Measurements from ENCODE around the gene SLC27A2.
"Not testable (repeated sequence)": the region's sequence is repeated elsewhere in the genome, so short reads cannot be mapped to it uniquely, and the experiment has no call there.

SLC27A2 gene

DNA sequence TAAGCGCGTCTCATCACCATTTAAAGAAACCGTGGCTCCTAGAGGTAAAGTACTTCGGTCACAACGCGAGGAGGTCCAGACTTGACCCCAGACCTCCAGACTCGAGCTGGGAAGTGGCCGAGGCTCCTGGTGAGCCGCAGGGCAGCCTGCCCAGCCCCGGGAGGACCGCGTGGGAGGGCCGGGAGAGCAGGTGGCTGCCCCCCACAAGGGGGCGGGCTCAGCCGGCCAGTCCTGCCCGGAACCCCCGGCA is at the start of gene SLC27A2:
SLC27A2 (plus strand) TSS at position 228 of the 250 bp plus-strand sequence. CDS start 232 bp downstream, outside the sequence.
- DNase-seq, result no peak

DNA sequence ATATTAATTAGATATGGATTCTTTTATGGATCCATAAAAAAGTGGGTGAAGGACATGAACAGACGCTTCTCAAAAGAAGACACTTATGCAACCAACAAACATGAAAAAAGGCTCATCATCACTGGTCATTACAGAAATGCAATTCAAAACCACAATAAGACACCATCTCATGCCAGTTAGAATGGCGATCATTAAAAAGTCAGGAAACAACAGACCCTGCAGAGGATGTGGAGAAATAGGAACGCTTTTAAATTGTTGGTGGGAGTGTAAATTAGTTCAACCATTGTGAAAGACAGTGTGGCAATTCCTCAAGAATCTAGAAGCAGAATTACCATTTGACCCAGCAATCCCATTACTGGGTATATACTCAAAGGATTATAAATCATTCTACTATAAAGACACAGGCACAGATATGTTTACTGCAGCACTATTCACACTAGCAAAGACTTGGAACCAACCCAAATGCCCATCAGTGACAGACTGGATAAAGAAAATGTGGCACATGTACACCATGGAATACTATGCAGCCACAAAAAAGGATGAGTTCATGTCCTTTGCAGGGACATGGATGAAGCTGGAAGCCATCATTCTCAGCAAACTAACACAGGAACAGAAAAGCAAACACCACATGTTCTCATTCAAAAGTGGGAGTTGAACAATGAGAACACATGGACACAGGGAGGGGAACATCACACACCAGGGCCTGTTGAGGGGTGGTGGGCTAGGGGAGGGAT is 49.6 kb upstream of the SLC27A2 start:
- DNase-seq, result not testable (repeated sequence)

DNA sequence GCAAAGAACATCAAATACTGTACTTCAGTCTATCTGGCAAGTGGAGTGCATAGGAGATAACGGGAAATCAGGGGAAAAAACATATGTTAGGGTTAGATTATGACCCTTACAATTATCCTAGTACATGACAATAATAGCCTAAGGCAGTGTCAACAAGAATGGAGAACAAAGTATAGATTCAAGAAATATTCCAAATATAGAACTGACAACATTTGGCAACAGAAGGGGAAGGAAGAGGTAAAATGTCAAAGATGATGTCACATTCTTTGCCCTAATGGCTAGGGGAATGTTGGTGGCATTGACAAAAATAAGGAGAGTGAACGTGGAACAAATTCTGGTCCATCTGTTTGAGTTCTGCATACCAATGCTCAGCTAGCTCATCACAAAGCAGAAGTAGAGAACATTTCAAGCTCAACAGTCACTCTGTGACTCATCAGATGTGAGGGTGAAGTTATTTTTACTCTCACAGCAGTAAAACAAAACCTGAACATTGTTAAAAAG is 47.4 kb upstream of the SLC27A2 start:
- DNase-seq, result peak in 1 of 2 experiments; percentile 51

DNA sequence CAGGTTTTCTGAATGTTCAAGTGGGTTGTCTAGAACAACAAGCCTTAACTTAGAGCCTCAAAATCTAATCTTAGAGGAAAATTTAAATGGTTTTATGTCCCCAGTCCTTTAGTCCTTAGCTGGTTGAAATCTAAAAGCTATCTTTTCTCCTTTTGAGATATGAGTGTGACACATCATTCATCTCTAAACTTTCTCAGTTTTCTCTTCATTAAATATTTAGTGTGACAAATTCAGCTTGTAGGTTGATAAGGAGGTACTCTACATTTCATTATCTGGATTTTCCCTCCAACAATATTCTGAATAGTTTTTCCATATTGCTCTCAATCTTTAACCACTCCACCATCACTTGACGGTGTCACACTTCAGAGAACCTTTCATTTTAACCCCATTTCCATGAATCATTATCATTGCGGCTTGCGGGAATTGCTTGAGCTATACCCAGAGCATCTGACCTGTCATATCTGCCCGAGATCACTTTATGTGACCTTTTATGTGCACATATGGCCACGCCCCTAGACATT is 46.9 kb upstream of the SLC27A2 start:
- no peak for DNase-seq

DNA sequence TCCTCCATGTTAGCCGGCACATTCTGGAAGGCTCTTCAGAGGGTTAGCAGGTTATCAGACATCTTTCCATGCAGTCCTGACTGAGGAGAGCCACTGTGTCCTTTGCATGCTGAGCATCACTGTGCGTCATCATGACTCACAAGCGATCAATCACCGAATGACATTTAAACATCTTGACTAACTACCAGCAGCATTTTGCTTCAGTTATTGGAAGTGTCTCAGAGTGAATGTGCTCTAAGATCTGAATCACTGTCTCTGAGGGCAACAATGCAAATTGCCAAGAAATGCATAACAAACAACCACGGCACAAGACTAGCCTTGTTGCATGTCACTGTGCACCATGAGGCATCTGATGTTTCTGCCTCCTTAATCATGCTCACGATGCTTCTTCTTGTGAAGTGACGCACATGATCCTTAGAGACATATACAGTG is 44.6 kb upstream of the SLC27A2 start:
- DNase-seq, result peak in 1 of 2 experiments; percentile 50

DNA sequence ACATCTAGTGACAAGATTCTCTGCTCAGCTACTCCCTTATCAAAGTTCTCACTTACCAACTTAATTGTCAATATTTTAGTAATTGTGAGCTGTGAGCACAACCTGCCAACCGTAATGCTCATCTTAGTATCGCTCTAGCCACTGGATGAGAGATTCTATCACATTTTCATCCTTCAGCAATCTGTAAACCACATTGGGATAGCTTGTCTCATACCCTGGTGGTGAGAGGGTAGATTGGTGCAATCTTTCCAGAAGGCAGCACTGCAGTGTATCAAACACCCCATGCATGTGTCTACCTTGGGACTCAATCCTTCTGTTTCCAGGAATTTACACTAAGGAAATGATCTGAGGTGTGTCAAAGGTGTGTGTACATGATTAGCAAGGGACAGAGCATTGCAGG is 44.1 kb upstream of the SLC27A2 start:
- DNase-seq, result no peak

DNA sequence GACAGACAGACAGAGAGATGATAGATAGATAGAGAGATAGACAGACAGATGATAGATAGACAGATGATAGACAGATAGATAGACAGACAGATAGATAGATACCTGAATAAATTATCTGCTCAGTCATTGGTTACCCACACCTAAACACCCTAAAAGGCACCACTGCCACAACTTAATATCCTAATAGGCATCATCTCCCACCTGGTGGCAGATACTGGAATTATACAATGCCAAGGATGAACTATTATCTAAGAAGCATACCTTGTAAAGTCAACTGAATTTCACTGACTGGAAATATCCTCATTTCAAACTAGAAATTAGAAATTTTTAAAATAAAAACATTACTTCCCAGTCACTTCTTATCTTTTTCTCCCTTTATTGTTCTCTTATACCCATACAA is 43.6 kb upstream of the SLC27A2 start:
- peak in 1 of 2 experiments; percentile 10 for DNase-seq

DNA sequence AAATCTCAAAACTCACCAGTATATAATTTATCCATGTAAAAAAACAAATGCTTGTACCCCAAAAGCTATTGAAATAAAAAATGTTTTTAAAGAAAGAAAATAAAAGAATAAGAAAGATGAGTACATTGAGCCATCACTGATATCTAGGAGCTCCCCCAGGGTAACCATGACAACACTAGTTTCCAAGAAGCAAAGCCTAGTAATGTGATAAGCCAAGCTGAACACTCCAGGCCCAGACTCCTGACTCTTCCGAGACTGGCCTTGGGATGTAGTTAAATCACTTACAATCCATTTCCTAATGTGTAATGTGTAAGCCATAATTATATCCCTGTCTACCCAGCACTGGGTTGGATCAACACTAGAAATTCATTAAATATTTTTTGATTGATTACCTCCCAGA is 41.9 kb upstream of the SLC27A2 start:
- no peak for DNase-seq

DNA sequence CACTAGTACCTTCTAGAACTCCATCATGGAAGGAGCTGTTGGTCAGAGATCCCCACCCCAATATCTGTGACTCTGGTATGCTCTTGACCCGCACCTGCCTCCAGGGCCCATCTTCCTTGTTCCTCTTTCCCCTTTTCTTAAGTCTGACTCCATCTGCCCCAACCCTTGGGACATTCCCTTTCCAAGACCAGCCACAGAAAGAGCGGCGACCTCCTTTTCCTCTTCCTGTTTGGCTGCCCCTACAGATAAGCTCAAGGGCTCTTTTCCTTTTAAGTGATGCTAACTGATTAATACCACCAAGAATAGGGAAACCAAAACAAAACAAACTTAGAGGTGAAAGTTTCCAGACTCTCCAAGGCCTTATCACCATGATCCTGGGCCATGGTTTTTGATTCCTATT is 41.0 kb upstream of the SLC27A2 start:
- DNase-seq, result no peak

DNA sequence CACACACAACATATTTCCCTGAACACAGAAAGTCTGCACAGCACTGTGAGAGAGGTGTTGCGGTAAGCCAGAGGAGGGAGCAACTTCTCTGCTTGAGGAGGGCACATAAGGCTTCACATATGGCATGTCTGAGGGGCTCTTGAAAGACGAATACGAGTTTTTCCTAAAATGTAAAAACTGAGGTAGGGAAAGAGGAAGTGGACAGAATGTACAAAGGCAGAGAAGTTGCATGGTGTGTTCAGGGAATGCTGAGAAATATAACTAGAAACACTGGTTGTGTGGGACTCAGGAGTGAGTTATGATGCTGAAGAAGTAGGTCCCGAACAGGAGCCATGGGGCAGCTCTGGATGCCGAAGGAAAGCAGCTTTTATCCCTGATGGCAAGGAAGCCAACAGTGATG is 40.1 kb upstream of the SLC27A2 start:
- no peak for DNase-seq

DNA sequence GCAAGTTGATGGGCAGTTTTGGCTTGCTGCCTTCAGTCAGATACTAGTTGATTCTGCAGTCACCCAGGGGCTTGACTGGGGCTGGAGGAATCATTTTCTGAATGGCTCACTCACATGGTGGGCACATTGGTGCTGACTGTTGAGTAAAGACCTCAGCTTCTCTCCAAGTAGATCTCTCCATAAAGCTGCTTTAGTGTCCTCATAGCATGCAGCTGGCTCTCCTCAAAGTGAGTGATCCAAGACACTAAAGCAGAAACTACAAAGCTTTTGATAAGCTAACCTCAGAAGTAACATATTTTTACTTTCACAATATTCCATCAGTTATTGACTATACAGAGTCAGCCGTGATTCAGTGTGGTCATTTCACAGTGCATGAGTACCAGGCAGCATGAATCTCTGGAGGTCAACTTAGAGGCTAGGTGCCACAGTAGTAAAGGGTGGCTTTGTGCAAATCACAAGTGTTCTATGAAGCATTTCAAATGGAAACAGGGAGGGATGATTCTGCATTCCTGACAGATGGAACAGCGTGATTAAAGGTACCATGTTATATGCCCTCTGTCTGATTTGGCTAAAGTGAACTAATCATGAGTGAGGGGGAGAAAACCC is 38.6 kb upstream of the SLC27A2 start:
- no peak for DNase-seq

DNA sequence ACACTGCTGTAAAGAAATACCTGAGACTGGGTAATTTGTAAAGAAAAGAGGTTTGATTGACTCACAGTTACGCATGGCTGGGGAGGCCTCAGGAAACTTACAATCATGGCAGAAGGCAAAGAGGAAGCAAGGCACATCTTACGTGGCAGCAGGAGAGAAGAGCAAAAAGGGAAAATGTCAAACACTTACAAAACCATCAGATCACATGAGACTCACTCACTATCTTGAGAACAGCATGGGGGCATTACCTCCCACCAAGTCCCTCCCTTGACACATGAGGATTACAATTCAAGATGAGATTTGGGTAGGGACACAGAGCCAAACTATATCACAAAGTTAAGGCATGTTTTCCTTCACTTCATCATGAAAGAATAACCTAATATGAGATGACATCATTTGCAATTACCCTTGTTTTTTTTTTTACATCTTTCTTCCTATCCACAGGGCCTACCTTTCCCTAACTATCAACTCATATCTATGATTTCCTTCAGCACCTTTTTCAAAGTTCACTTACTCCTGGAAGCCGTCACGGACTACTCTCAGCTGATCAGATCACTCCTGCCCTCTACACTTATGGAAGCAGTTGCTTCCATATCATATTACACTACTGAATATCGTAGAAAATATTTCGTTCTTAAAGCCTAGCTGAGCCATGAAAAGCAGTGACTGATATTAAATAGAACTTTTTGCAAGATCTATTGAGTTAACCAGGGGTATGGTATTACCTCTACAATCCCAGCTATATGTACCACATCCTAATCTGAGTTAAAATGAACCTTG is 37.5 kb upstream of the SLC27A2 start:
- no peak for DNase-seq

DNA sequence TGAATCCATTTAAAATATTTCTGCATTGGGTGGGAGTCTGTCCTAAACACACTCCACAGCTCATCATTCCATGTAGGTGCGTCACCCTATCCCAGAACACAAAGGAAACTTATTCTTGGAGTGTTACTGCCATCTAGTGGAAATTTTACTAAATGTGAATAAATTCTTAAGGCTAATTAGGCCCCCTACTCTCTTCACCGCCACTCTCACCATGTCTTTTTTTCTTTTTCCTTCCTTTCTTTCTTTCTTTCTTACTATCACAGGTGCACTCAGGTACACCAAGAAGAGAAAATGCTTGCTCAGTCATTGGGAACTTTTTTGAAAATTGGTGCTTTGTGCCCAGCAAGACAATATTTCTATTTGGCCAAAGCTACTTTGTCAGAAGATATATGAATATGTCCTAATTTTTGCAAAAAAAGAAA is 36.5 kb upstream of the SLC27A2 start:
- DNase-seq, result peak in 1 of 2 experiments; percentile 61

DNA sequence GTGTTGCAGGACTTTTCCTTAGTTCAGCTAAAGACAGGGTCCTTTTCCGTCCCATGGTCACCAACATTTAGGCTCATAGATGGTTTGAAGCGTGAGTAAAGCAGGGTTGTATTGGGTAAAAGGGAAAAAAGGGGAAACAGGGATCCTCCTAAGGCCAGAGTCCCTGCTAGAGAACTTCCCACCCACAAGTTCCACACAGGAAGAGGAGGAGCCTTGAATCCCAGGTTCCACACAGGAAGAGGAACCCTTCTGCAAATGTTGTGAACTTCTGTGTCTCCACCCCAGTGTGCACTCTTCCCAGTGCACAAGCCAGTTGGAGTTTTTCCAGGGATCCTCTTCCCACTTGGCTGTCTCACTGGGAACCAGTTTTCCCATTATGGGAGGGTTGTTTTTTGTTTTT is 35.4 kb upstream of the SLC27A2 start:
- no peak for DNase-seq

DNA sequence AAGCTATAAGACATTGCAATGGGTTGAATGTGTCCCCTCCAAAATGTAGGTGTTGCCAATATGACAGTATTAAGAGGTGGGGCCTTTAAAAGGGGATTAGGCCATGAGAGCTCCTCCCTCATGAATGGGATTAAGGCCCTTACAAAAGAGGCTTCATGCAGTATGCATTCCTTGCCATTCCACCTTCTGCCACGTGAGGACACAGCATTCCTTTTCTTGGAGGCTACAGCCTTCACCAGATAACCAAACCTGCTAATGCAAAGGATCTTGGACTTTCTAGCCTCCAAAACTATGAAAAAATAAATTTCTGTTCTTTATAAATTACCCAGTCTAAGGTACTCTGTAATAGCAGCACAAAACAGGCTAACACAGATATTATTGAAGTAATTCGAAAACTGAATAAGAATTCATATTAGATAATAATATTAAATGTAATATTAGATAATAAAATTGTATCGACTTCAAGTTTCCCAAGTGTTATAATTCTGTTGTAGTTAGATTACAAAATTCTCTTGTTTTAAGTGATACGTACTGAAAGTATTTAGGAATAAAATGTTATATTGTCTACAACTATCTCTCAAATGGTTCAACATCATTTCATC is 33.5 kb upstream of the SLC27A2 start:
- peak; percentile 15 to 68 for DNase-seq

DNA sequence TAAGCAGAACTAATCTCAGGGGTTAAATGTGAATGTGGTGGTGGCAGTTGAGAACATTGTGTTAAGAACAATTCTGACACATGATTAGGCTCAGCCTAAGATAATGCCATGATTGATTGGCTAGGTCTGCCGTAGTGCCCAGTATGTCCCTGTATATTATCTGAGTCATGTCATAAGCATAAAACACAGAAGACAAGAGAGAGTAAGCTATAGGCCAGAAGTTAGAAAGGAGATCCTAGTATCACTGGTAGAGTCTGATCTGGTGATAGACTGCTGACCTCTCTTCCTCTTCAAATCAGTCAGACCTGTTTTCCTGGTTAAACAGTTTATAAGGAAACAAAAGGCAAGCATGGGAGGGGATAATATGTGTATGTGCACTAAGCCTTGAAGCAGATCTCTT is 32.9 kb upstream of the SLC27A2 start:
- no peak for DNase-seq

DNA sequence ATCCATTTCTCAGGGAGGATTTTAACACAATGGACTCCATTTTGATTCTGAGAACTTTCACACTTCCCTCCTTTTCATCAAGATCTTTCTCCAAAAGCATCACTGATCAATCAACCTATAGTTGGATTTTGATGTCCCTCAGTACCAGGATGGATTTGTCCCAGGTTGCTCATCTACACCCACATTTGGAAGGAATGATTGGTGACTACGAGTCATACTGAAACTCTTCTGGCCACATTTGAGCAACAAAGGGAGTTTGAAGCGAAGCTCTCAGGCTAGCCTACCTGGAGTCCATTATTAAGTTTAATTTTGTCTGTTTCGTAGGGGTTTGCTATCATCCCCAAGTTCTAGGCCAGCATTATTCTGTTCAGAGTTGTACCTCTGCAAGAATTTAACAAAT is 31.6 kb upstream of the SLC27A2 start:
- DNase-seq, result no peak

DNA sequence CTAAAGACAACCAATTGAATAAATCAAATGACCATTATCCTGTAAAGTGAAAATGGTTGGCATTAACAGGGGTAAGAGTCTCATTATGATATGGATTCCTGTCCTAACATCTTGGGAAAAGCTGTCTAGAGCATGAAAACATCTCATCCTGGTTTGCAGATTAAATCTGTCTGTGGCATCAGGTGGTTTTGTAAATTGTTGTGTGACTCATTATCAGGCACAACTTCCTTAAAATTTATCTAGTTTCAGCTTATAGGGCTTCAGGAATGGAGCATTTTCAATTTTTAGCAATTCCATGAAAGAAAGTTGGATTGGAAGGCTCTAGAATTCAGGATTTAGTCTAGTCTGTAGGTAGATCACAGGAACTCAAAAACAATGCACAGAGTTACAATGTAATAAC is 31.1 kb upstream of the SLC27A2 start:
- DNase-seq, result no peak

DNA sequence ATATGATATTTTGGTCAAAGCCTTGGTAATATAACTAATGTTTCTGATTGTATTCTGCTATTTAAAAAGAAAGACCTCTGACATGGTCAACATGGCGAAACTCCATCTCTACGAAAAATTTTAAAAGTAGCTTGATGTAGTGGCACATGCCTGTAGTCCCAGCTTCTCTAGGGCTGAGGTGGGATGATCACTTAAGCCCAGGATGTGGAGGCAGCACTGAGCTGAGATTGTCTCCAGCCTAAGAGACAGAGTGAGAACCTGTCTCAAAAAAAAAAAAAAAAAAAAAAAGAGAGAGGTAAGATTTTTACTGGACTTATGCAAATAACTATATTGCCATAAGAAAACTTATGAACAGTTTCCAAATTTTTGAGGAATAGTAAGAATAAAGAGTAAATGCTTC is 30.5 kb upstream of the SLC27A2 start:
- DNase-seq, result no peak

DNA sequence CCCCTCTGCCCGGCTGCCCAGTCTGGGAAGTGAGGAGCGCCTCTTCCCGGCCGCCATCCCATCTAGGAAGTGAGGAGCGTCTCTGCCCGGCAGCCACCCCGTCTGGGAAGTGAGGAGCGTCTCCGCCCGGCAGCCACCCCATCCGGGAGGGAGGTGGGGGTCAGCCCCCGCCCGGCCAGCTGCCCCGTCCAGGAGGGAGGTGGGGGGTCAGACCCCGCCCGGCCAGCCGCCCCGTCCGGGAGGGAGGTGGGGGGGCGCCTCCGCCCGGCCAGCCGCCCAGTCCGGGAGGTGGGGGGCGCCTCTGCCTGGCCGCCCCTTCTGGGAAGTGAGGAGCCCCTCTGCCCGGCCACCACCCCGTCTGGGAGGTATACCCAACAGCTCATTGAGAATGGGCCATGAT is 23.8 kb upstream of the SLC27A2 start:
- DNase-seq, result not testable (repeated sequence)

DNA sequence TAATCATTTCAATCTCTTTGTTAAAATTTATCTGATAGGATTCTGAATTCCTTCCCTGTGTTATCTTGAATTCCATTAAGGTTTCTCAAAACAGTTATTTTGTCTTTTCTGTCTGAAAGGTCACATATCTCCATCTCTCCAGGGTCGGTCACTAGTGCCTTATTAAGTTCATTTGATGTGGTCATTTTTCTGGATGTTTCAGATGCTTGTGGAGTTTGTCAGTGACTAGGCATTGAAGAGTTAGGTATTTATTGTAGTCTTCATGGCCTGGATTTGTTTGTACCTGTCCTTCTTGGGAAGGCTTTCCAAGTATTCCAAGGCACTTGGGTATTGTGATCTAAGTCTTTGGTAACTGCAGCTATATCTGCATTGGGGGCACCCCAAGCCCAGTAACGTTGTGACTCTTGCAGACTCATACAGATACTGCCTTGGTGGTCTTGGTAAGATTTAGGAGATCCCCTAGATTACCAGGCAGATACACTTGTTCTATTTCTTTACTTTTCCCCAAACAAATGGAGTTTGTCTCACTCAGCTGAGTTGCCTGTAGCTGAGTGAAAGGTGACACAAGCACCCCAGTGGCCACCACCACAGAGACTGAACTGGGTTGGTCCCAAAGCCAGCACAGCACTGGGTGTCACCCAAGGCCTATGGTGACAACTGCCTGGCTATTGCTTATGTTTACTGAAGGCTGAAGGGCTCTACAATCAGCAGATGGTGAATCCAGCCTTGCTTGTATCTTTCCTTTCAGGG is 18.9 kb upstream of the SLC27A2 start:
- DNase-seq, result no peak

DNA sequence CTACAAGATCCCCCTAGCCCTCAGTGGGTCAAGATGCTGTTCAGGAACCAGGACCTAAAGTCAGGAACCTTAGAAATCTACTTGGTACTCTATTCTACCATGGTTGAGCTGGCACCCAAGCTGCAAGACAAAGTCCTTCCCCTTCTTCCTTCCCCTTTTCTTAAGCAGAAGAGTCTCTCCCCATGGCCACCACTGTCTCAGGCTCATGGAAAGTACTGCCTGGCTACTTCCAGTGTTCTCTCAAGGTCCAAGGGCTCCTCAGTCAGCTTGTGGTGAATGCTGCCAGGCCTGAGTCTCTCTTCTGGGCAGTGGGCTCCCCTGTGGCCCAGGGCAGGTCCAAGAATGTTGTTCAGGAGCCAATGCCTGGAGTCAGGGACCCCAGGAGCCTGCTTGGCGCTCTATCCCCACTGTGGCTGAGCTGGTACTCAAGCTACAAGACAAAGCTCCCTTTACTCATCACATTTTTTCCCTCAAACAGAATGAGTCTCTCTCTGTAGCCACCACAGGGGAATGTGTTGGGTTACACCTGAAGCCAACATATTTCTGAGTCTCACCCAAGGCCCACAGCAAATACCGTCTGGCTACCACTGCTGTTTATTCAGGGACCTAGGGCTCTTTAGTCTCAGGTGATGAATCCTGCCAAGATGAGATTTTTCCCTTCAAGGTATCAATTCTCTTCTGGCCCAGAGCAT is 18.1 kb upstream of the SLC27A2 start:
- DNase-seq, result no peak
